NCI-H82 treated with DMSO at 0.1 percent for 48 hours (cell line): ENCODE data around the gene TOLLIP.

ENCODE experiments used
- DNase-seq: peaks from one replicate; lab custom pipeline; 2025; ENCODE audit not compliant: unreplicated experiment; lab: John Stamatoyannopoulos, UW

TOLLIP gene

GRCh38 chr11:1299621-1300020 lies 9.8 kb downstream of the TOLLIP start:
- no peak for DNase-seq

- no peak for DNase-seq
These were observed 10.5 kb downstream of the TOLLIP start for GRCh38 chr11:1298695-1299492.

- no peak for DNase-seq
These were observed 11.6 kb downstream of the TOLLIP start for GRCh38 chr11:1297576-1298473.

- DNase-seq: no peak
These were observed 12.3 kb downstream of the TOLLIP start for GRCh38 chr11:1297011-1297575.

- no peak for DNase-seq
These were observed 13.1 kb downstream of the TOLLIP start for GRCh38 chr11:1296287-1296686.

- DNase-seq: no peak
These were observed 13.8 kb downstream of the TOLLIP start for GRCh38 chr11:1295591-1295990.

- no peak for DNase-seq
These were observed 14.3 kb downstream of the TOLLIP start for GRCh38 chr11:1295086-1295485.

GRCh38 chr11:1293619-1294015 lies 15.8 kb downstream of the TOLLIP start:
- DNase-seq: no peak

- DNase-seq: no peak
These were observed 16.5 kb downstream of the TOLLIP start for GRCh38 chr11:1292644-1293618.

GRCh38 chr11:1292018-1292643 lies 17.3 kb downstream of the TOLLIP start:
- no peak for DNase-seq

GRCh38 chr11:1291295-1292017 lies 18.0 kb downstream of the TOLLIP start:
- DNase-seq: no peak

- no peak for DNase-seq
These were observed 19.1 kb downstream of the TOLLIP start for GRCh38 chr11:1290052-1291040.

- no peak for DNase-seq
These were observed 20.1 kb downstream of the TOLLIP start for GRCh38 chr11:1289211-1289935.

- no peak for DNase-seq
These were observed 20.8 kb downstream of the TOLLIP start for GRCh38 chr11:1288426-1289151.

- no peak for DNase-seq
These were observed 21.5 kb downstream of the TOLLIP start for GRCh38 chr11:1287928-1288327.

GRCh38 chr11:1285876-1286275 lies 23.6 kb downstream of the TOLLIP start:
- DNase-seq: no peak

- DNase-seq: no peak
These were observed 24.1 kb downstream of the TOLLIP start for GRCh38 chr11:1285316-1285744.
